GM21786 (cell line): ENCODE data around the gene HDGFL3.

Source experiments
- ATAC-seq: cut with Tn5 transposase; IDR thresholded peaks from one replicate; pipeline ENCODE4 v1.9.1; 2021; ENCODE audit not compliant: unreplicated experiment

HDGFL3 gene

GRCh38 chr15:83129791-83130190 is 77.8 kb downstream of the HDGFL3 start:
- ATAC-seq: no peak

DNA sequence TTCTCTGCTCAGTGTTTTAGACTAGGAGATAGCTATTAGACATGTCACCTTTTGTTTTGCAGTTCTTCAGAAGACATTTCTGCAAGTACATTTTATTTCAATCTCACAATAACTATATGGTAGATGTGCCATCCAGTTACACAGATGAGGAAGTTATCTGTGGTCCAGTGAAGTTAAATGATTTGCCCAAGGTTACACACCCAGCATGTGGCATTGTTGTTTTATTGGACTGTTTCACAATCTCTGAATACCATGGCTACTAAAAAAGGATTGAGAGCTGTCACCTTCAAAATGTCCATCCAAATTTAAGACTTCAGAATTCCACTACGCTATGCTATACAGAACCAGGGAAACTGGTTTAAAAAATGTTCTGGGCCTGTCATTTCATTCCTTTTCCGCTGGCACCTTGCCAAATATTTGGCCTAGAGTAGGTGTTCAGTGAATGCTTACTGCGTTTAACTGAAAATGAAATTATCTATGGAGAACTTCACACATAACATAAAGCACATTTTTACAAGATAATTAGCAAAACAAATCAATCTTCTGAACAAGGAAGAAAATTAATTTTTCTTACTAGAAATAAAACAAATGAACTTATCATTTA is 80.0 kb downstream of the HDGFL3 start:
- no peak for ATAC-seq

DNA sequence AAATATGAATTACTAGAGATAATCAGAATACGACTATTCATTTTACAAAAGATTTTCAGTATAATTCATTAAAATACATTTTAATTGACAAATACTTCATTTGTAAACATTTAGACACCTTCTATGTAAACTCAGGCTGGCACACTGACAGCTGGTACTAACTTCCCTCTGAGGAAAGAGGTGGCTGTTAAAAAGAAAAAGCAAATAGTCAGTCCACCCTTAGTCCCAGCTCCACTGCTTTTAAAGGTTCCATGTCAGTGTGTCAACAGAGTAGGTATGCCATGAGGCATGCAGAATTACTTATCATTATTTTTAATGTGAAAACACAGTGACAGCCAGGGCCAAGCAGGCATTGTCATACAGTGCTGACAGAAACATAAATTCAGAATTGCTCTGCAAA is 84.1 kb downstream of the HDGFL3 start:
- no peak for ATAC-seq

DNA sequence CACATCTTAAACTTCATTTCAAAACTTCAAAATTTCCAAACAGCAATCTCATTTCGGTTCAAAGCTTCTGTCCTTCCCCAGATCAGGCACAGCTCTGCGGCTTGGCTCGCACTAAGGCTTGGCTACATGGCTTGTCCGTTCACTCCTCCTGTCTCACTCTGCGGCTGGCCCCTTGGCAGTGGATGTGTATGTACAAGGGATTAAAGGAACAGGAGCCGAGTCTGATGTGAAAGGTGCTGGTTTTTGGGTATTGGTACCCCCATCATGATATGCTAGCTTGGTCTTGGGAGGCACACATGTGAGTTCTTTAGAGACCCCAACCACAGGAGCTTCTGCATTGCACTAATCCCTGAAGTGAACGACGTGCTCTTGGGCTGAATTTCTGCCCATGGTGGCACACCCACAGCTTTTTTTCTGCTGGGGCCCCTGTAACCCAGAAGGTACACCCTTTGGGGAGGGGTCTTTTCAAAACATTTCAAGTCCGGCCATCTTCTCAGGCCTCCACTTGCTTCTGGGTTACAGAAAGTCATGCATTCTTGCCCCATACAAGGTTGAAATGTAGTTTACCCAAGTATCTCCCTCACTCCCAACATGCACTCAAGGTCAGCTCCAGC is 87.5 kb downstream of the HDGFL3 start:
- no peak for ATAC-seq

DNA sequence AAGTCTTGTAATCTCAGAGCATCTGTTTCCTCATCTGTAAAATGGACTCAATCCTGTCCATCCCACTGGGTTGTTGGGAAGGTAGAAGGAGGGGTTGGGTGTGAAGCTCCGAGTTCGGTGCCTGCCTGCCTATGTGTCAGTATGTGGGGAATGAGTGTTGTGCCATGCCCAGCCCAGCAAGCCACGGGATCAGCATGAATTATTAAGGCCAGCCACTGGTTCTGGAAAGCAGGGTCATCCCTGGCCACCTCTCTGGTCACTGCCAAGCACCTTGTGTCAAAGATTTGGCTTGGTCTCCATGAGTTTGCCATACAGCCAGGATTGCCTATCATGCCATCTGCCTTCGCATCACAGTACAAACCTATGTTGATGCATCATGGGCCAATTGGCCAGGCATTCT is 88.7 kb downstream of the HDGFL3 start:
- no peak for ATAC-seq

GRCh38 chr15:83118291-83118827 is 89.3 kb downstream of the HDGFL3 start:
- no peak for ATAC-seq

- peak; percentile 88 for ATAC-seq
These were observed 91.6 kb downstream of the HDGFL3 start for GRCh38 chr15:83115831-83116565.

GRCh38 chr15:83115410-83115809 is 92.2 kb downstream of the HDGFL3 start:
- no peak for ATAC-seq

GRCh38 chr15:83114856-83115255 is 92.8 kb downstream of the HDGFL3 start:
- no peak for ATAC-seq

DNA sequence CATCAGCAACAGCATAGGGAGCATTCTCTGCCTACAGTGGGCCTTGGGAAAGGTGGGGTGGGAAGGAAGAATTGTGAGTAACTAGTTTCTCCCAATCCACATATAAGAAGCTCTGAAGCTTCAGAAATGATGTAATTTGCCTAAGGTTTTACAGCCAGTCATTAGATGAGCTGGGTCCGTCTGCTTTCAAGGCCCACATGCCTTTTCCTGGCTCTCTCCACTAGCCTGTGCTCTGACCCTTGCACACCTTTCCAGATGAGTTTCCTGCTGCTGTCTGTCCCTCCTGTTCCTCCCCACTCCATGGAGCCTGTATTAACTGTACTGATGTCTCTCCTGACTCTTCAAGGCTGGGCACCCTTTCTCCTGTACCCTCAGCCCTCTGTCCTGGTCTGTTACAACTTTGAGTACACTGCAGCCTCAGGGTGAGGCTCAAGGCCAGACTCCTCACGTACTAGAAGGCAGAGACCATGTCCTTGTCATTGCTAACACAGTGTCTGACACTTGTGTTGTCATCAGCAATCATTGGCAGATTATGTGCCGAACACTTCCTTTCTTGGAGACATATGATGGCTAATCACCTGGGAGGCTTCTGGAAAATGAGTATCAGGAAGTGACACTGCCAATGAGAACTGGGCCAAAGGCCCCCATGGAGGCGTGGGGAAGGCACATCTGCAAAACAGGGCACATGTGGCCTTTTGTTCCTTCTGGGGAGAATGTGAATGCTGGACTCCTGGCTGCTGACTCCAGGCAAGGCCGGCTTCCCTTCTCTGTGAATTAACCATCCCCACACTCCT is 93.5 kb downstream of the HDGFL3 start:
- no peak for ATAC-seq

DNA sequence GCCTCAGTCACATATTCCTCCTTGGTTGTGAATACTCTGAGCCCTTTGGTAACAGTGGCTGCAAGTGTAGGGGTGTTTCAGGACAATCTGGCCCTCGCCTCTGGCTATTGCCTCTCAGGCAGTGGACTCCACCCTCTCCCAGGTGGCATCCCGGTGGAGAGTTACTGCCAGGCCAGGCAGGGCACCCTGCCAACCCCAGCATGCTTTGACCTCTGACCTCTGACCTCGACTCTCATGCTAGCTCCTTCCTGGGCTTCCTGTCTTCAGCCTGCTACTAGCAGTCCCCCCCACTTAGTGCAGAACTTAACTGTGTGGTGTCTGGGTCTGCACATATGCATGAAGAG is 94.7 kb downstream of the HDGFL3 start:
- ATAC-seq: no peak

DNA sequence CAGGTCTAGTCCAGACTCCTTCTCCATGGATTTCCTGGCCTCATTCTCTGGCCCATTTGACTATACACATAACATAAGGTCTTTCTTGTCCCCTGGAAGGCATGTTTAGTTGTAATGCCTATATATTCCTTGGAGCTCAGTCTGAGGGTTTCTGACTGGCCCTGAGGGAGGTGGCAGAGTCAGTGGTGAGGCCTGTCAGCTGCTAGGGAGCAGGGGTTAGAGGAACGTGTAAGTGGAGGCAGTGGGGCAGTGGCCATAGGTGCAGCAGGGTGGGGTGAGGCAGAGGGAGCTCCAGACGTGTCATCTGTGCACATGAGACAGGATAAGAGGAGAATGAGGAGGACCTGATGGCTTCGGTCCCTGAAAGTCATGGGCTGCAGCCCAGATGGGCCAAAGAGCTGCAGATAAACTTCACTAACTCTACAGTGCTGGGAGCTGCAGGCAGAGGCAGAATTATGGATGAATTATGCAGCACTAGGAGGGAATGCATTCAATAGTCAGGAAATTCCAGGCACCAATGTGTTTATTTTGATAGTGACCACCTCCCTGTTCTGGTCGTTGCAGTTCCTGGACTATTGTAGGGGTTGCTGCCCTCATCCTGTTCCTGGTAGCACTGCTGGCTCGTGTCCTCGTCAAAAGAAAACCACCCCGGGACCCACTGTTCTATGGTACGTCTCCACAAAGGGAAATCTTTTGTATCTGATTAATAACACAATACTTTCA is 95.2 kb downstream of the HDGFL3 start:
- no peak for ATAC-seq

DNA sequence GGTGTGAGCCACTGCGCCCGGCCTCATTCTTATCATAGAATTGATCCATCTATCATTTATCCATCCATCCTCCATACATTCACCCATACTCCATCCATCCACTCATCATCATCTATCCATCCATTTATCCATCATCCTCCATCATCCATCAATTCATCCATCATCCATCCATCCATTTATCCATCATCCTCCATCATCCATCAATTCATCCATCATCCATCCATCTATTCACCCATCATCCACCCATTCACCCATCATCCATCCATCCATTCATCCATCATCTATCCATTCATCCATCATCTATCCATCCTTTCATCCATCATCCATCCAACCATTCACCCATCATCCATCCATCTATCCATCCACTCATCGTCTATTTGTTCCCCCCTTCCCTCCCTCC is 96.5 kb downstream of the HDGFL3 start:
- ATAC-seq: no peak

DNA sequence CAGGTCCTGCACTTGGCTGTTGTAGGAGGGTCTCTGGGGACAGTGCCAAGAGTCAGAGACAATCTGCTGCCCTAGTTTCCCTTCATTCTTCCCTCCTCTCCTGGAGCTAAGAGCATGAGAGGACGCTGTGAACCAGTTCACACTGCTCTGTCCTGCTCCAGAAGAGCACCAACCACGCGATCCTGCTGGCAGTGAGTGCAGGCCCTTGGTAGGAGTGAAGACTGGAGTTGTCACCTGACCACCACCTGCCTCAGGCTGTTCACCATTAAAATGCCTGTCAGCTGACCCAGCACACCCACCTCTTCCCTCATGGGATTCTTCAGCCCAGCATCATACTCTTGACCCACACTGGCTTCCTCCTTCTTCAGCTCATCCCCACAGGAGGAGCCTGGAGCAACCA is 97.2 kb downstream of the HDGFL3 start:
- no peak for ATAC-seq

DNA sequence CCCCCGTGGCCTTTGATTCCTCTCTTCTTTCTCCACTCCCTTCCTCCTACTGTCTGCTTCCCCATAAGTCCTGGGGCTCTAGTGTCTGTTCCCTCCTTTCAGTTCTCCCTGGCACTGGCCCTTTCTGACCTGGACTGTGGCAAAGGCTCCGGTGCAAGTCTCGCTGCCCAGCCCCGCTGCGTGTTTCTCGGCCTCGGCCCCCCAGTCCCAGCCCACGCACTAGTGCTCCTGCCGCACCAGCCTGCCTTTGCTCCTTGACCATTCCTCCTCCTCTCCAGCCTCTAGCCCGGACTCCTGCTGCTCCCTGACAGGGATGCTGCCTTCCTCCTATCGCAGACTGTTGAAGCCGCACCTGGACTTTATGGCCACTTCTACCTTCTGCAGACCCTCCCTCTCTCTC is 98.1 kb downstream of the HDGFL3 start:
- ATAC-seq: no peak

DNA sequence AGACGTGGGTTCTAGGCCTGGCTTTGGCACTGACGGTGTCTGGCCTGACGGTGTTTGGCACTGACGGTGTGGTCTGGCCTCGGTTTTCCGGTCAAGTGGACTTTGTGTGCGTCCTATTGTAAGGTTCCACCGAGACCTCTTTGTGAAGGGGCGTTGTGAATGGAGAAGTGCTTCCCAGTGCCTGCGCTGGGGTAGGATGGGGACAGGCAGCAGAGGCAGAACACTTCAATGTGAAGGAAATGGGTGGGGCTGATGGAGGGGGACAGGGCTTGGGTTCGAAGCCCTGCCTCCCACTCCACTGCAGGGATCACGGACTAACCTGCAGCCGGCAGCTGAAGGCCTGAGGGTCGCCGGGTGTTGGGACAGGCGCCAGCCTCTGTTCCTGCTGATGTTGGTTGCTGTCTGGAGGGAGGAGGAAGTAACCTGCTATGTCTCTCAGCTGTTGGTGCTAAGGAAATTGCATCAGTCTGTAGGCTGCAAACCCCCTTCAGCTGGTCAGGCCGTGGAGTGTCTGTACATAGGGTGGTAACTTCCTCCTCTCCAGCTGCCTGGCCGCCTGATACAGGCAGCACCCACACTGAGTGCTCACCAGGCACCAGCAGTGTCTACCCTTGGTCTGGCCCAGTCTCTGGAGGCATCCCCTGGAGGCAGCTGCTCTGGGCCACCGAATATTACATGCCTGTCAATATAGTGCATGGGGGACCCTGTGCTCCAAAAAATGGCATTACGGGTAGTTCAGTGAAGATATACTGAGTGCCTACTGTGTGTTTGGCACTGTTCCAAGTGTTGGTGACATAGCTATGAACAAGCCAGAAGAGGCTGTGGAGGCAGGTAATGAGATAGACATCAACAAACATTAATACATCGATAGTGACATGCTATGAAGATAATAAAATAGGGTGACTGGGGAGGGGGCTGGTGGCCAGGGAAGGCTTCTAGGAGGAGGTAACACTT is 99.1 kb downstream of the HDGFL3 start:
- ATAC-seq: peak; percentile 76

GRCh38 chr15:83107841-83108181 is 99.8 kb downstream of the HDGFL3 start:
- no peak for ATAC-seq

DNA sequence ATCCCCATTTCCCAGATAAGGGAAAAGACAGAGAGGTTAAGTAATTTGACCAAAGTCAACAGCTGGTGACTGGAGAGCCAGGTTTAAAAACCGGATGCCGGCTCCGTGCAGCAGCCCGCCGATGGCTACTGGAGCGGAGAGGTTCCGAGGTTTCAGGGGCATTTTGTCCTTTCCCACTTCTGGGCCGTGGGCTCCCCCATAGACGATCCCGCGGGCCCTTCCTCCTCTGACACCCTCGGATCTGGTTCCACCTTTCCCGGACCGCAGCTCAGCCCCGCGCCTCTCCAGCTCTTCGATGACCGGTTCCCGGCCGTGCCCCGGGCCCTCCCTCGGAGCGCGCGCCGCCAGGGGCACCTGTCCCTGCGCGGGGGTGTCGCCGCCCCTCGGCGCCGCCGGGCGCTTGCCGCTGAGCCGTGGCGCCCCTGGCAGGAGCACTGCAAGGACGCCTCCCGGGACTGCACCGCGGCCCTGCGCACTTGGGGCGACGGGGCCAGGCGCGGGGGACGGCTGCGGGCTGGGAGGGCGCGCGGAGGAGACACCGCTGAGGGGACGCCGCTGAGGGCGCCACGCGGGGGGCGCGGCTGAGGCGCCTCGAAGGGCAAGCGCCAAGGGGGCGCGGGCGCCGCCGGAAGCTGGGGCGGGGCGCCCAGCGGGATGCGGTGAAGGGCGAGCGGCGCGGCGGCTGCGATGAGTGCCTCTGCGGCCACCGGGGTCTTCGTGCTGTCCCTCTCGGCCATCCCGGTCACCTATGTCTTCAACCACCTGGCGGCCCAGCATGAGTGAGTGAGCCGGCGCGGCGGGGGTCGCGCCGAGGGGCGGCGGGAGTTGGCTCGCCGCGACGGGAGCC is 100.4 kb downstream of the HDGFL3 start, which contains the start of gene TM6SF1:
TM6SF1 (plus strand) TSS at position 652 of the 847 bp plus-strand sequence; CDS start at position 688, 36 bp downstream.
- ATAC-seq: no peak

DNA sequence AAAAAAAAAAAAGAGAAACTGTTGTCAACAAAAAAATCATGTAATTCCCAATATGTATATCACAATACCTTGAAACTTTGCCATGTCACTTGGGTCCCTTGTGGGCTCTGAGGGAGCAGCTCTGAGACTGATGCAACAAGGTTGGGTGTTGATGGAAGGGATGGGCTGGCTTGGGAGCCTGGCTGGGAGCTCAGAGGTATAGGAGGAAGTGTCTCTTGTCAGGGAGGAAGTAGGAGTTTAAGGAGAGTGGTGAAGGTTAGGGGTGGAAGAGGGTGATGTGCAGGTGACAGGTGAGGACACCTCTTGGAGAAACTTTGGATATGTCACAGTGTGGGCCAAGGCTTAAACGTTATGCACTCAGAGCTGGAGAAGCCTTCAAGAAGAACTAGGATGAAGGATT is 102.2 kb downstream of the HDGFL3 start:
- ATAC-seq: no peak
